ENCODE measurements around the gene BRD8.
"Not testable (repeated sequence)": the region's sequence is repeated elsewhere in the genome, so short reads cannot be mapped to it uniquely, and the experiment has no call there.

- not testable (repeated sequence) for TF ChIP-seq CTCF (IDR thresholded peaks at IDR 0.05); EZH2 (IDR thresholded peaks at IDR 0.05; ENCODE audit: borderline replicate concordance, insufficient read depth, low read depth, low read length, poor library complexity, severe bottlenecking)
Observed at GRCh38 chr5:138143578-138143977, 34.9 kb downstream of the BRD8 start.

Data from B cell (primary cell).